Renal cortical epithelial cell (primary cell): Measurements from ENCODE around the gene MEP1B. TPM values are rescaled to one million over a fixed set of nuclear protein-coding genes. Genes with fewer than 3 reads are reported as not detected.
"Not testable (repeated sequence)": the region's sequence is repeated elsewhere in the genome, so short reads cannot be mapped to it uniquely, and the experiment has no call there.

Experiments
- DNase-seq: peaks from one replicate; pipeline ENCODE4 v3.0.0-alpha.2; 2011; ENCODE audit warnings: low read depth
- total RNA-seq: library from RNA; depleted of rRNA; stranded (reverse); fragments of >200 nt; gene quantifications from 2 replicates; pipeline ENCODE4 v1.2.3, GENCODE V29; 2014

MEP1B gene
- total RNA-seq = not detected in 2 replicates

DNA sequence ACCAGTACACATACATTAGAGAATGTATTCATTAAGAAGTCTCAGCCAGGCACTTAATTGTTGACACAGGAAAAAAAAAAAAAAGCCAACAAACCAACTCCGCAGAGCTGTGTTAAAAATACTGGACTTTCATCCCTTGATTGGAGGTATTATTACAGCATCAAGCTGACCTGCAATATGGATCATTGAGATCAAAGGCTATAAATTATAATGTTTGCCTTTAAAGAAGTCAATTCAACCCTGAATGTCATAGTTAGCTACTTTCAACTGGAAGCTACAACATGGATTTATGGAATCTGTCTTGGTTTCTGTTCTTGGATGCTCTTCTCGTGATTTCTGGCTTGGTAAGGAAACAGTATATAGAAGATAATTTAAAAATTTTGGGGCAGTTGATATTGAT lies at the start of gene MEP1B:
MEP1B (plus strand) TSS at position 250 of the 400 bp plus-strand sequence; CDS start at position 282, 32 bp downstream.
- no peak for DNase-seq

DNA sequence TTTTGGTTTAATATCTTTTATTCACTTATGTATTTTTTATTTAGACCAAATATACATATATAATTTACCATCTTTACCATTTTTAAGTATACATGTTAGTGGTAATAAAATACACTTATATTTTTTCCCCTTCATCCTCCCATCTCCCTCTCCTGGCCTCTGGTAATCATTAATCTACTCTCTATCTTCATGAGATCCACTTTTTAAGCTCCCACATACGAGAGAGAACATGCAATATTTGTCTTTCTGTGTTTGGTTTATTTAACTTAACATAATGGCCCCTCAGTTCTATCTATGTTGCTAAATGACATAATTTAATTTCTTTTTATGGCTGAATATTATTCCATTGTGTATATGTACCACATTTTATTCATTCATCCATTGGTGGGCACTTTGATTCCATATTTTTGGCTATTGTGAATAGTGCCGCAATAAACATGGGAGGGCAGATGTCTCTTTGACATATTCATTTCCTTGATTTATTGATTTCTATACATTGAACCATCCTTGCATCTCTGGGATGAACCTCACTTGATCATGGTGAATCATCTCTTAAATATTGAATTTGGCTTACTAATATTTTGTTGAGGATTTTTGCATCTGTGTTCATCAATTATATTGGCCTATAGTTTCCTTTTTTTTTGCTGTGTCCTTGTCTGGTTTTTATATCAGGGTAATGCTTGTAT lies 41.5 kb upstream of the MEP1B start:
- no peak for DNase-seq

DNA sequence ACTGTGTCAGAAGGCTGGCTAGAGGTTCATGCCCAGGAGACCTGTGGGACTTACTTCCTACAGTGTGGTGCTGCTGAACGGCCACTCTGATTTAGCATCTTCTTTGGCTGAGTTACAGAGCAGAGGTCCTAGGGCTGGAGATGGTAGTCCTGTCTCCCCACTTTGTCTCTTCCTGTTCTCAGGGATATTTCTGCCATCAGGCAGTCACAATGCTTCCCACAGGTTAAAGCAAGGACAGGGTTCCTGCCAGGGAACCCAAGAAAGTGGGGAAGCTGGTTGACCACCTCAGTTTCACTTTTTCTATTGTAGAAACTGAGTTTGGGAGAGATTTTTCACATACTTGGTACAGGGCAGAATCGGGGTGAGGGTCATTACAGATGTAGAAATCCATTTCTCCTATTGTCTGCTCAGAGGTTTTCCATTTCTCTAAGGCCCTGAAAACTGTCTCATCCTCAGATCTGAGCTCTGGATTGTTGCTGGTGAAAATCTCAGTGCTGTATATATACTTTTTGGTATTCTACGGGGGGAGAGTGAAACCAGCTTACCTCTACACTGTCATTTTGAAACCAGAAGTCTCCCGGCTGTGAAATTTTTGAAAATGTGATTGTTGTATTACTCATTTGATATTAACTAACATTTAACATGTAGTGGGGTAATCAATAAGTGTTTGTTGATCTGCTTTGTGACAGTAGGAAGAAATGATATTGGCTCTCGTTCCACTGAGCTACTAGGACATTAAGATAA lies 37.0 kb upstream of the MEP1B start:
- no peak for DNase-seq

DNA sequence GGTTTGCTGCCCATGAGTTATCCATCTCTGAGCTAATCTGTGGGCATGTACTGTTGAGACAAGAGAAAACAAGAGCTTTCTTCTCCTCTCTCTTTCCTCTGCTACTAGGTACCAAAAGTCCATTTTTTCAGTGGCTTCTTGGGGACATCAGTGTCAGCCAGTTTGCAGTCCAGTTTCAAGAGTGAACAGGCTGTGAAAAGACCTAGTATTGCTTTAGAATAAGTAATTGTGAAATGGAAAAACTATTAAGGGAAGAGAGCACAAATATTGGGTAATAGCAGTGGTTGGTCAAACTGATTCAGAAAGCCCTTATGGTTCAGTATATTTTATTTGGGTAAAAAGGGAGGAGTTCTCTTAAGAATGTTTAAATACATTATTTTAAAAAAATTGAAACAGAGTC lies 33.0 kb upstream of the MEP1B start:
- DNase-seq = no peak

DNA sequence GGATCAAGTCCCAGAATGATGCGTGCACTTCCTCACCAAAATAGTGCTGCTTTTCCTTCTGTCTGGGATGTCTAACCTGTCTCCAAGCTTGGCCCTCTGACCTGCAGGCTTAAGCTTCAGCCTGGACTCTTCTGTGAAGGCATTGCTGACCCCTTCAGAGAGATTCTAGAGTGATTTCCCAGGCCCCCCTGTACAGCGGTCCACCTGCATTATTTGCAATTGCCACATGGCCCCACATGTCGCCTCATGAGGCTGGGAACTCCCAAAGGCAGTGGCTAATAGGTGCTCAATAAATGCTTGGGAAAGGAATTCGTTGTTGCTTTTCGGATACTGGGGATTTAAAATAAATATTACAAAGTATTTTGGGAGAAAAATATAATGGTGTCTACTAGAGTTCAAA lies 32.3 kb upstream of the MEP1B start:
- DNase-seq = no peak

DNA sequence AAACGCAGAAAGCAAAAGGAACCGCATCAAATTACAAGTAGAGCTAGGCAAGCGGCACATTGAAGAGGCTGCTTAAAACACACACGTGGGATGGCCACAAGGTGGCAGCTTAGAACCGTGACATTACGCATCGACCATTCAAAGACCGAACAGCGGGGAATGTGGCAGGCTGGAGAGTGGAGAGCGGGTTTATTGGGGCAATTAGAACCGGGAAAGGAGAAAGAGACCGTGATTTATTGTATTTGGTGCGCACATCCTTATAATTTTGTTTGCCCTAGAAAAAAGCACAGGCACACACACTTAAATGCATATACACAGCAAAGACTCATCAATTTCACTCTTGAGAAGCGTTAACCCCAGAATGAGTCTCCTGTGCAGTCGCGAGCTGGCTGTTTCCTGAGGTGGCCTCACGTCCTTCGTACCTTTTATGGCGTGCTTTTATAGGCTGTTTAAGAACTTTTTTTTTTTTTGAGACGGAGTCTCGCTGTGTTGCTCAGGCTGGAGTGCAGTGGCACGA lies 31.7 kb upstream of the MEP1B start:
- DNase-seq = peak; percentile 86

DNA sequence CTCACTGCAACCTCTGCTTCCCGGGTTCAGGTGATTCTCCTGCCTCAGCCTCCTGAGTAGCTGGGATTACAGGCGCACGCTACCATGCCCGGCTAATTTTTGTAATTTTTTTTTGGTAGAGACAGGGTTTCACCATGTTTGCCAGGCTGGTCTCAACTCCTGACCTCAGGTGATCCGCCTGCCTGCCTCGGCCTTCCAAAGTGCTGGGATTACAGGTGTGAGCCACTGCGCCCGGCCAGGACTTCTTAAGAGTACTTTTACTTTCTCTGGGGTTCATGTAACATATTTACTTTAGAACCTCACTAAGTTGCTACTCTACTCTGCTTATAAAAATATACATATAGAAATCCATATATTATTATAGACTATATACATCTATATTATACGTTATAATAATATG lies 31.2 kb upstream of the MEP1B start:
- DNase-seq = not testable (repeated sequence)

DNA sequence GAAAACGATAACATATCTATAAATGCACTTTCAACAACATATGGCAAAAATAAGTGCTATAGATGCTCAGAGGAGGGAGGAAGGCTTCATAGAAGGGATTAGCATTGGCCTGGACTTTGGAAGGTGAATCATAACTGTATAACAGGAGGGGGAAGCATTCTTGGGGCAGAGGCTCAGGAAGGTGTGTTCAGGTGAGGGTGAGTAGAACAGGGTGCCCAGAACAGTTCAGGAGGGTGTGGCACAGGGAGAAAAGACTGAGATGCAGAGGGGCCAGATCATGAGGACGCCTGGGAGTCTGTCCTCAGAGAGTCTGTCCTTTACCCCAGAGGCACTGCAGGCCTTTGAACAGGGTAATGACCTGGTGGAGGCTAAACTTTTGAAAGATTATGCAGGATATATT lies 29.3 kb upstream of the MEP1B start:
- DNase-seq = no peak

DNA sequence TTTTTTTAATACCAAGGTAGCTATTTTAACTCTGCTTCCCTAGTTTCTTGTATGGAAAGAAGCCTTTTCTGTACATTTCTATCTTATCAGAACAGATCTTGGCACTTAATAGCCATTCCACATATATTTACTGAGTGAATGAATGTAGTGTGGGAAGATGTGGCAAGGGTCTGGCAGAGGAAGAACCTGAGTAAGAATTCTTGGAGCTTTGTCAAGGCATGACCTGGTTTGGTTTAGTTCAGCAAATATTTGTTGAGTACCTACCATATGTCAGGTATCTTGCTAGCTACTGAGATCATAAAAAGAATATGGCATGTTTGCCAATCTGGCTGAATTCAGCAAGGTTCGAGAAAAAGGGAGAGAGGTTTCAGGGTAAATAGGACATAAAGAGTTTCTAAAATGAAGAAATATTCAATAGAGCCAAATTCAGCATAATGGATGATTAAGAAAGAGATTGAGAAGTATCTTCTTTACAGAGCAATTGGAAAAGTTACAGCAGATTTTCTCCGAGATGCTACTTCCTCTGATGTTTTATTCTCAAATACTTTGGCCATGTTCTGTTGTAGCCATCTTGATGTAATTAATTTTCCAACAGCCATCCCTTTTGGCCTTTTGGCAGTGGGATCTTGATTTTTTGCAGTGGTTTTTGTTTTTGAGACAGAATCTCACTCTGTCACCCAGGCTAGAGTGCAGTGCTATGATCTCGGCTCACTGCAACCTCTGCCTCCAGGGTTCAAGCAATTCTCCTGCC lies 21.7 kb upstream of the MEP1B start:
- DNase-seq = no peak

DNA sequence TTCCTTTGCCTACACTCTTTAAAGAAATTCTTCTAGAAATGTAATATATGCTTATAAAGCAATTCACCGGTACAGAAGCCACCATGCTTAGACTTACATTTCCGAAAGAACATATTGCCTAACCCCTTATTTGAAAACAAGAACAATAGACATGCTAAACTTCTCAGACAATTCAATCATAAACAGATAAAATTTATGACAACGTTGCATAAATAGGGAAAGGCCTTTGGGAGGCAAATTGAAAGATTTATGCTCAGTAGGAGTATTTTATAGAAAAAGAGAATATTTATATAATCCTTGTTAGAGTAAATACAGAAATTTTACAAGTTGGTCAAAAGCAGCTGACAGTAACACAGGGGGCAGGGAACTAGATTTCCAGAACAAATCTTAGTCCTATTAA lies 16.2 kb upstream of the MEP1B start:
- DNase-seq = no peak

DNA sequence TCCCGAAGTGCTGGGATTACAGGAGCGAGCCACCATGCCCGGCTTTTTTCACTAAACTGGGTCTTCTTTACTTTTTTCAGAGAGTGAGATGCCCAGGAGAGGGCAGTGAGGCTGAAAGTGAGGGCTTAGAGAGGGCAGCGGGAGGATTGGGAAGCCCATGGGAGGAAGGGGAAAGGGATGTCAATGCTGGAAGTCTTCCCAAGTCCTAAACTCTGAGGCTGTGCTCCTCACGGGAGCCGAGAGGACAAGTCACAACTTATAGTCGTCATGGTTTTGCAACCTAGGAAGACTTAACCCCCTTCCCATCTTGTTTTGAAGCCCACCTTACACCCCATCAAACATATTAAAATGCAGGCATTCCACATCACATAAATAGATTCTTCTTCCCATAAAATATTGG lies 15.1 kb upstream of the MEP1B start:
- DNase-seq = no peak

DNA sequence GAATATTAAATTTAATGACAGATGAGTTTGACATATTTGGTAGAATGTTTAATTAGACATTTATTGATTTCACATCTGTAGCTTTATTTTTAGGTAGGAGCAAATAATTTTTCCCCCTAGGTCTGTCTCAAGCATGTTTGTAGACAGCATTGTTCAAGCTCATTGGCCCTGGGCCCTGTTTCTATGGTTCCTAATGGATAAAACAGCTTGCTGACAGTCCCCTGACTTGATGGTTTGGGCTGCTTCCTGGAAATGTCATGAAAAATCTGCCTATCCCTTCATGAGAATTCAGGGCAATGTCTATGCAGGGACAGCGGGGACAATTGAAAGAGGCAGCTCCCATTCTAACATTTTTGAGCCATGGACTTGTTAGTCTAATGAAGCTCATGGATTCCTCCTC lies 14.6 kb upstream of the MEP1B start:
- no peak for DNase-seq

DNA sequence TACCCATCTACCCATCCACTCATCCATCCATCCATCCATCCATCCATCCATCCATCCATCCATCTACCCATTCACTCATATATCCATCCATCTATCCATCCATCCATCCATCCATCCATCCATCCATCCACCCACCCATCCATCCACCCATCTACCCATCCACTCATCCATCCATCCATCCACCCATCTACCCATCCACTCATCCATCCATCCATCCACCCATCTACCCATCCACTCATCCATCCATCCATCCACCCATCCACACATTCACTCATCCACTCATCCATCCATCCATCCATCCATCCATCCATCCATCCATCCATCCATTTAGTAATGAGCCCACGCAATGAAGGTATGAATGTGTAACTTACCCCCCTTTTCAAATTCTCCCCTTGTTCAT lies 13.1 kb upstream of the MEP1B start:
- DNase-seq = not testable (repeated sequence)

DNA sequence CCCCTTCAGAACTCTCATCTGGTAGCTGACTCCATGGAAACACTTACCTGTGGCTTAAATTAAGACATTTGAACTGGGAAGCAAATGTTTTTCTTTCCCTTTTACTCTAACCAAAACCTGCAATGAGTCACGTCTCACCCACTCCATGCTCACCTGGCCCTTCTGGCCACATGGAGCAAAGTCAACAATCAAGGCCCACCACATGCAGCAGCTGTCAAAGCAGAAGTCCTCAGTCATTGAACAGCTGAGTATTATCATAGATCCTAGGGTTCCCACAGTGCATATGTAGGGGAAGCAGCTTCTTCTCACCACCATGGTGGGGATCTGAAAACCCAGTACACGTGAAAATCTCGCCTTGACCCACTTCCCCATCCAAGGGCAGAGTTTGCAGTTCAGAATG lies 12.3 kb upstream of the MEP1B start:
- no peak for DNase-seq

DNA sequence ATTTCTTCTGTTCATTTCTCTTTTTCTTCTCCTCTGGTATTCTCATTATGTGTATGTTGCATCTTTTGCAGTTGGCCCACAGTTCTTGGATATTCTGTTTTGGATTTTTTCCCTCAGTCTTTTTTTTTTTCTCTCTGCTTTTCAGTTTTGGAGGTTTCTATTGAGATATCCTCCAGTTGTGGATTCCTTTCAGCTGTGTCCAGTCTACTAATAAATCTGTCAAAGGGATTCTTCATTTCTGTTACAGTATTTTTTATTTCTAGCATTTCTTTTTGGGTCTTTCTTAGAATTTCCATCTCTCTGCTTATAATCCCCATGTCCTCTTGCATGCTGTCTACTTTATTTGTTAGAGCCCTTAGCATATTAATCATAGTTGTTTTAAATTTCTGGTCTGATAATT lies 6.3 kb upstream of the MEP1B start:
- no peak for DNase-seq

DNA sequence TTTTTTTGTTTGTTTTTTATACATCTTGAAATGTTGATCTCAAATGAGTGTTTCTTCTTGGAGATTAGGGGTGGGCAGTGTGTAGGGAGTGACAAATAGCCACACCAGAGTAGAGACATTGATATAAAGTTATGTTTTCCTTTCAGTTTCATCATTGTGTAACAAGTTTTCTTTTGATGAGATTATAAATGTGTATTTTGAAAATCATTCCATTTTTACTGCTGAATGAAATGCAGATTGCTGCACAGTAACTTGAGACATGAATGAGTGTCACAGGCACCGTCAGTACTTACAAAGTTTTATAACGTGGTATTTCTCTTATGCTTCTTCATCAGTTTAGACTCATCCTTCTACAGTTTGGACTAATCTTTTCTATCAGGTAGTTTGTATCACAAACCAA lies 370 bp downstream of the MEP1B start:
- no peak for DNase-seq

DNA sequence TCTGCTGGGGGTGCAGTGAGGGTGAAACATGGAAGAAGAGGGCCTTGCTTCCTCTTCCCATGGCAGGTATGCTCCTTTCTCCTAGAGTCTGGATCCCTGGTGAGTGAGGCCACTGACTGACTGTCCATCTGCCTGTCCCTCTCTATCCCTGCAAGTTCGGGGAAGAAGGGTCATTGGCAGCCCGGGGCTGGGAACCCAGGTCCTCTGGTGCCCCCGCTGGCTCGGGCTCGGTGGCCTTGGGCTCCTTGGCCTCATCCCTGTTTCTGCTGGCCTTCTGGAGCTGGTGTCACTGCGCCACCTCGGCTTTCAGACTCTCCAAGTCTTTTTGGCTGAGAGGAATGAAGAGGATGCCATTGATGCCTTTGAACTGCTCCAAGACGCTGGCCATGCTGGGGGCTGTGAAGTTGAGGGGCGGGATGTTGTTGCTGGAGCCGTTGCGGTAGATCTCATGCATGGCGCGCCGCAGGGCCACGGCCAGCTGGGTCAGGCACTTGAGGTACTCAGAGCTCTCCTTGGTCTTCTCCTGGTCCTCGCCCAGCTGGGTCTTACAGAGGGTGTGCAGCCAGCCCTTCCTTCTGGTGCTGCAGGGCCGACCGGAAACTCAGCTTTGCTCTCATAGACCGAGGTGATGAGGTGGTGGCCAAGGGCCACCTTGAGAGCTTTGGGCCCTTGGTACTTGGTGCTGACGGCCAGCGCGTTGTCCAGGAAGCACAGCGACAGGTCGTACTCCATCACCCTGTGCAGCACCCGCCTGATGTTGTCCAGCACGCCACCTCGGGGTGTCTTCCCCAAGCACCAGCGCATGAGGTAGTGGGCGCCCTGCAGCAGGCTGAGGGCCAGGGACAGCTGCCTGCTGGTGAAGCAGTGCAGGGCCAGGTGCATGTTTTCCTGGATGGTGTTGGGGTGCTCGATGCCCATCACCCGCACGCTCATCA lies 6.3 kb downstream of the MEP1B start:
- DNase-seq = no peak

DNA sequence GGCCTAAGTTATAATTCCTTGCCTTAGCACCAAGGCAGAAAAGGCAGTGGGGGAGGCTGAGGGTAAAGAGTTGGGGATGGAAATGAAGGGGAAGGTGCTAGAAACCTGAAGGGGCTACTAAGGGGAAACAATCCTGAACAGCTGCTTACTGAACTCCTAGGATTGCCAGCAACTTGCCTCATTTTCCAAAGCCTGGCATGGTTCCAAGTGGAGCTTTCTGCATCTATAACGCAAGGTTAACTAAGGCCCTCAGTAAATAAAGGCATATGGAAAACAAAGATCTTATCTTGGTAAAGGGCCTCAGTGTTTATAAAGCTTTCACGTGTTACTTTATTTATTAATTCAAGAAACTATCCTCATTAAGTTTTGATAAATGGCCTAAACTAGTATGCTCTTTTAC lies 10.9 kb downstream of the MEP1B start:
- DNase-seq = no peak

DNA sequence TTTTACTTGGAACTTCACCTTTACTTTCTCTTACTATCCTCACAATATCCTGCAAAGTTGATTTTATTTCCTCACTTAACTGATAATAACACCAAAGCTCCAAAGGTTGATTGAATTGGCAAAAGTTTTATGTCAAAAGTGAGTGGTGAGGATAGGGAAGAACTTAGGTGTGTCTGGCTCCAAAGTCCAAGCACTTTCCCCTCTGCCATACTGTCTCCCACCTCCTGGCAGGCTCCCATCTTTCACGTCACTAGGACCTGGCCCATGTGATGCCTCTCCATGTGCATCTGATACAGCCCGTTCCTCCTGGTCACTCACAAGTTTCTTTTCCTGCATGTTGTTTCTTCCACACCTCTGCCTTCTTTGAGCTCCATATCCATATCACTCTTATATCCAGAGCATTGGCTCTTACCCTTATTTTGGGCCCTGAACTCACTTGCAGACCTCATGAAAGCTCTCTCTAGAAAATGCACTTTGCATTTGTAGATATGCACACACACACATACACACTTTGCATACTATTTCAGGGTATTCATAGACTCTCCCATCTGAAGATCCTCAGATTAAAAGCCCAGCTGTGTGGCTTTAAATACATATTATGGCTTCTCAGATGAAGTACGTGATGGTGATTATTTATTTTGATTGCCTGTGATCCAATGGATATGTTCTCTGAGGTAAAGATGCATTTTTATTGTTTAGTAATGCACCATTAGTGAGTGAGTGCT lies 12.3 kb downstream of the MEP1B start:
- DNase-seq = no peak

DNA sequence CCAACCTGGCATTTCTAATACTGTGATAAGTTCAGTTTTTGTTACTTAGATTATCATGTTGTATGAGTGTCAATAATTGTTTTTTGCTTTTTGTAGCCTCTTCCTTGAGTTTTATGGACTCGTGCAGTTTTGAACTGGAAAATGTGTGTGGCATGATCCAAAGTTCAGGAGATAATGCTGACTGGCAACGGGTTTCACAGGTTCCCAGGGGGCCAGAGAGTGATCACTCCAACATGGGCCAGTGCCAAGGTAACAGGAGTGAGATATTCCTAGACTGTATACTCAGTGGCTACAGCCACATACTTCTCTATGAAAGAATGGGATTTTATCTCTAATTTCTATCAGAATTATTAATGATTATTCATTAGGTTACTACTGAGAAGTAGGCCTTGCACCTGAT lies 18.2 kb downstream of the MEP1B start:
- no peak for DNase-seq

DNA sequence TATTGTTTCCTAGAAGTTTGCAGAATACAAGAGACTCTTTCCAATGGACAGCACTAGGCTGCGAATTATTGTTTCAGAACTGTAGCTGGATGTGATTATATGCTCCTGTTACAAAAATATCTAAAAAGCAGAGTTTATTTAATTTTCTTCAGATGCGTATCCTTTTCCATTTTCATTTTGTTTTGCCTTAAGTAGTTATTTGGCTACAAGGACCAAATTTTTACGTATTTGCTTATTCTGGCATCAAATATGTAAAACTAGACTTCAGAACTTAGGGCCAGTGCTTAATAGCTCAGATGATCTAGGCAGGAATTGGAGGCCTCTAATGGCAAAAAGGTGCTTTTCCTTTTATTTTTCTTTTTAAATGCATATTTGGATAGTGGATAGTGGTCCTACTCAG lies 18.7 kb downstream of the MEP1B start:
- DNase-seq = no peak
